Measurements from ENCODE around the gene TRMT44.

Gene TRMT44

GRCh38 chr4:8472689-8473197 lies 32.2 kb downstream of the TRMT44 start:
- H3K4me2 ChIP-seq (ENCODE audit: low read length): no peak overlapping the region
- peak overlapping the region; percentile 45 for H2BK120ac ChIP-seq (ENCODE audit: insufficient read depth, low read length, poor library complexity)
- H3K23ac ChIP-seq (ENCODE audit: low read length): no peak overlapping the region
- peaks cover 18 to 23% of the 10 kb centered on the region in 2 experiments for H3K4me1 ChIP-seq (ENCODE audit: control insufficient read depth in 1 of 2, insufficient read depth in 2 of 2, low read length in 2 of 2)
- H2BK5ac ChIP-seq (ENCODE audit: low read depth, low read length, poor library complexity): peak overlapping the region; percentile 56
- no peak overlapping the region for H3K9ac ChIP-seq (ENCODE audit: low read length)
- peak overlapping the region; percentile 68 for H4K91ac ChIP-seq (ENCODE audit: low read depth, low read length)
- H2AK5ac ChIP-seq (ENCODE audit: low read length): no peak overlapping the region
- DNase-seq: peak; percentile 97 to 98
- no peak overlapping the region for H3K4me3 ChIP-seq (ENCODE audit: low read depth, low read length)
- no peak overlapping the region for H2AFZ ChIP-seq (ENCODE audit: insufficient read depth, low read length, poor library complexity)
- peak overlapping the region; percentile 2 for H4K12ac ChIP-seq (ENCODE audit: low read depth, low read length)
- peak overlapping the region; percentile 77 for H3K27ac ChIP-seq (ENCODE audit: low read depth, low read length)
- peaks cover 36% of the 10 kb centered on the region for H3K79me1 ChIP-seq (ENCODE audit: low read length)
- peak overlapping the region; percentile 86 for H3K14ac ChIP-seq (ENCODE audit: low read length)
- no CpG with 5 or more reads among the region's 7 CpGs for WGBS (ENCODE audit: extremely low coverage, insufficient coverage, insufficient read length)
- H3K36me3 ChIP-seq (ENCODE audit: control insufficient read depth in 1 of 2, insufficient read depth in 2 of 2, low read length in 2 of 2): peaks cover 43 to 45% of the 10 kb centered on the region in 2 experiments
- no peaks in the 10 kb centered on the region for H3K9me3 ChIP-seq (ENCODE audit: insufficient read depth, low read depth, low read length)
- H3K18ac ChIP-seq (ENCODE audit: low read length): peak overlapping the region; percentile 86
- peaks cover 11% of the 10 kb centered on the region for H3K79me2 ChIP-seq (ENCODE audit: control insufficient read depth, insufficient read depth, low read length, poor library complexity)
- peak overlapping the region; percentile 86 for H2BK12ac ChIP-seq (ENCODE audit: low read length)
- H3K27me3 ChIP-seq (ENCODE audit: insufficient read depth, low read length): no peaks in the 10 kb centered on the region
- H4K8ac ChIP-seq (ENCODE audit: low read depth, low read length): peak overlapping the region; percentile 55
- peak overlapping the region; percentile 68 for H3K4ac ChIP-seq (ENCODE audit: low read depth, low read length)

GRCh38 chr4:8473198-8473919 lies 32.8 kb downstream of the TRMT44 start:
- peak overlapping the region; percentile 36 for H4K91ac ChIP-seq (ENCODE audit: low read depth, low read length)
- H2BK5ac ChIP-seq (ENCODE audit: low read depth, low read length, poor library complexity): peak overlapping the region; percentile 56
- peak overlapping the region; percentile 3 for H3K18ac ChIP-seq (ENCODE audit: low read length)
- no peak overlapping the region for H3K4me2 ChIP-seq (ENCODE audit: low read length)
- H3K4me1 ChIP-seq (ENCODE audit: control insufficient read depth in 1 of 2, insufficient read depth in 2 of 2, low read length in 2 of 2): peaks cover 18 to 23% of the 10 kb centered on the region in 2 experiments
- no peak overlapping the region for H4K12ac ChIP-seq (ENCODE audit: low read depth, low read length)
- H3K4ac ChIP-seq (ENCODE audit: low read depth, low read length): peak overlapping the region; percentile 18
- H3K36me3 ChIP-seq (ENCODE audit: control insufficient read depth in 1 of 2, insufficient read depth in 2 of 2, low read length in 2 of 2): peaks cover 44 to 45% of the 10 kb centered on the region in 2 experiments
- H3K27me3 ChIP-seq (ENCODE audit: insufficient read depth, low read length): no peaks in the 10 kb centered on the region
- H2BK12ac ChIP-seq (ENCODE audit: low read length): peak overlapping the region; percentile 7
- peak overlapping the region; percentile 77 for H3K27ac ChIP-seq (ENCODE audit: low read depth, low read length)
- no peak for DNase-seq
- H3K23ac ChIP-seq (ENCODE audit: low read length): no peak overlapping the region
- H2AK5ac ChIP-seq (ENCODE audit: low read length): peak overlapping the region; percentile 12
- no peak overlapping the region for H3K4me3 ChIP-seq (ENCODE audit: low read depth, low read length)
- no peak overlapping the region for H3K9ac ChIP-seq (ENCODE audit: low read length)
- peak overlapping the region; percentile 13 for H3K14ac ChIP-seq (ENCODE audit: low read length)
- no peaks in the 10 kb centered on the region for H3K9me3 ChIP-seq (ENCODE audit: insufficient read depth, low read depth, low read length)
- H4K8ac ChIP-seq (ENCODE audit: low read depth, low read length): peak overlapping the region; percentile 18
- WGBS (ENCODE audit: extremely low coverage, insufficient coverage, insufficient read length): no CpG with 5 or more reads among the region's 23 CpGs
- peaks cover 11% of the 10 kb centered on the region for H3K79me2 ChIP-seq (ENCODE audit: control insufficient read depth, insufficient read depth, low read length, poor library complexity)
- peak overlapping the region; percentile 59 for H2BK120ac ChIP-seq (ENCODE audit: insufficient read depth, low read length, poor library complexity)
- H2AFZ ChIP-seq (ENCODE audit: insufficient read depth, low read length, poor library complexity): no peak overlapping the region
- peaks cover 36% of the 10 kb centered on the region for H3K79me1 ChIP-seq (ENCODE audit: low read length)

GRCh38 chr4:8473920-8474590 lies 33.5 kb downstream of the TRMT44 start:
- Histone ChIP-seq H2BK5ac (ENCODE audit: low read depth, low read length, poor library complexity) (peak overlapping the region; percentile 56), H3K79me2 (ENCODE audit: control insufficient read depth, insufficient read depth, low read length, poor library complexity) (peaks cover 11% of the 10 kb centered on the region), H3K14ac (ENCODE audit: low read length) (peak overlapping the region; percentile 7), H4K91ac (ENCODE audit: low read depth, low read length) (peak overlapping the region; percentile 36), H3K27me3 (ENCODE audit: insufficient read depth, low read length) (no peaks in the 10 kb centered on the region), H2BK120ac (ENCODE audit: insufficient read depth, low read length, poor library complexity) (peak overlapping the region; percentile 59), H4K12ac (ENCODE audit: low read depth, low read length) (no peak overlapping the region), H3K79me1 (ENCODE audit: low read length) (peaks cover 36% of the 10 kb centered on the region), H3K23ac (ENCODE audit: low read length) (no peak overlapping the region), H3K4ac (ENCODE audit: low read depth, low read length) (no peak overlapping the region), H2AK5ac (ENCODE audit: low read length) (peak overlapping the region; percentile 12), H3K4me1 (ENCODE audit: control insufficient read depth in 1 of 2, insufficient read depth in 2 of 2, low read length in 2 of 2) (peaks cover 19 to 22% of the 10 kb centered on the region in 2 experiments), H3K36me3 (ENCODE audit: control insufficient read depth in 1 of 2, insufficient read depth in 2 of 2, low read length in 2 of 2) (peaks cover 43 to 45% of the 10 kb centered on the region in 2 experiments), H3K18ac (ENCODE audit: low read length) (peak overlapping the region; percentile 5), H3K9me3 (ENCODE audit: insufficient read depth, low read depth, low read length) (no peaks in the 10 kb centered on the region), H3K27ac (ENCODE audit: low read depth, low read length) (no peak overlapping the region), H2BK12ac (ENCODE audit: low read length) (peak overlapping the region; percentile 7), H2AFZ (ENCODE audit: insufficient read depth, low read length, poor library complexity) (no peak overlapping the region), H3K9ac (ENCODE audit: low read length) (no peak overlapping the region), H3K4me3 (ENCODE audit: low read depth, low read length) (no peak overlapping the region), H3K4me2 (ENCODE audit: low read length) (no peak overlapping the region), H4K8ac (ENCODE audit: low read depth, low read length) (no peak overlapping the region)
- no CpG with 5 or more reads among the region's 20 CpGs for WGBS (ENCODE audit: extremely low coverage, insufficient coverage, insufficient read length)
- DNase-seq: peak; percentile 39 to 49

GRCh38 chr4:8474856-8475255 lies 34.3 kb downstream of the TRMT44 start:
- Histone ChIP-seq H3K9ac (ENCODE audit: low read length) (no peak overlapping the region), H4K91ac (ENCODE audit: low read depth, low read length) (peak overlapping the region; percentile 36), H2AFZ (ENCODE audit: insufficient read depth, low read length, poor library complexity) (no peak overlapping the region), H3K23ac (ENCODE audit: low read length) (no peak overlapping the region), H3K4ac (ENCODE audit: low read depth, low read length) (no peak overlapping the region), H3K79me1 (ENCODE audit: low read length) (peaks cover 29% of the 10 kb centered on the region), H4K8ac (ENCODE audit: low read depth, low read length) (no peak overlapping the region), H2BK5ac (ENCODE audit: low read depth, low read length, poor library complexity) (no peak overlapping the region), H2AK5ac (ENCODE audit: low read length) (no peak overlapping the region), H3K9me3 (ENCODE audit: insufficient read depth, low read depth, low read length) (no peaks in the 10 kb centered on the region), H2BK120ac (ENCODE audit: insufficient read depth, low read length, poor library complexity) (no peak overlapping the region), H3K4me3 (ENCODE audit: low read depth, low read length) (no peak overlapping the region), H3K27ac (ENCODE audit: low read depth, low read length) (no peak overlapping the region), H3K18ac (ENCODE audit: low read length) (no peak overlapping the region), H3K27me3 (ENCODE audit: insufficient read depth, low read length) (no peaks in the 10 kb centered on the region), H3K14ac (ENCODE audit: low read length) (peak overlapping the region; percentile 10), H4K12ac (ENCODE audit: low read depth, low read length) (no peak overlapping the region), H3K4me1 (ENCODE audit: control insufficient read depth in 1 of 2, insufficient read depth in 2 of 2, low read length in 2 of 2) (peaks cover 20 to 22% of the 10 kb centered on the region in 2 experiments), H3K79me2 (ENCODE audit: control insufficient read depth, insufficient read depth, low read length, poor library complexity) (peaks cover 11% of the 10 kb centered on the region), H2BK12ac (ENCODE audit: low read length) (peak overlapping the region; percentile 25), H3K36me3 (ENCODE audit: control insufficient read depth in 1 of 2, insufficient read depth in 2 of 2, low read length in 2 of 2) (peaks cover 35 to 37% of the 10 kb centered on the region in 2 experiments), H3K4me2 (ENCODE audit: low read length) (no peak overlapping the region)
- DNase-seq: no peak
- WGBS (ENCODE audit: extremely low coverage, insufficient coverage, insufficient read length): no CpG with 5 or more reads among the region's 13 CpGs

Measured in trophoblast cell (in vitro differentiated cells and primary cell).